NK-92 (cell line): Measurements from ENCODE around the gene SERPINE1.

Experiments used
- DNase-seq: peaks from one replicate; lab custom pipeline; 2025; ENCODE audit not compliant: unreplicated experiment; lab: John Stamatoyannopoulos, UW

Gene SERPINE1

DNA sequence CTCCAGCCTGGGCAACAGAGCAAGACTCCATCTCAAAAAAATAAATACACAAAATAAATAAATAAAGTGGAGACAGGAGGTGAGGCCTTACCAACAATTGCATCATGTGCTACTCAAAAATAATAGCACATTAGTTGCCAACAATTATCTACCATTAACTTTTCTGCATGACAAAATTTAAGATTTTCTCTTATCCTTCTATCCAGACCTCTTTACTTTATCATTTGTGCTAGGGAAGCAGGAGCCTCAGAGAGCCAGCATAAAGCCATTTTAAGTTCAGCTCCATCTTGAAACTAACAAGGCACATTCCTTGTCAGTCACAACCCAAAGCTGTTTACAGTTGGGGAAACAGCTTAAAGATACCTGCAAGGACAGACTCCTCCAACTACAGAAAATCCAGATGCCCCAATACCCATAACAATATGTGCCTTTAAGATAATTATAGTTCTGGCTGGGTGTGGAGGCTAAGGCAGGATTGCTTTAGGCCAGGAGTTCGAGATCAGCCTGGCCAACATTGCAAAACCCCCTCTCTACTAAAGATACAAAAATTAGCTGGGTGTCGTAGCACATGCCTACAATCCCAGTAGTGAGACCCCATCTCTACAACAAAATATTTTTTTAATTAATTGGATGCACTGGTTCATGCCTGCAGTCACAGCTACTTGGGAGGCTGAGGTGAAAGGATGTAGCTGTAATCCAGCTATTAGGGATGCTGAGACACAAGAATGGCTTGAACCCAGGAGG is 25.2 kb downstream of the SERPINE1 start:
- DNase-seq = no peak

- DNase-seq = peak; percentile 41
These were observed 27.2 kb downstream of the SERPINE1 start, which contains the start of gene AP1S1 for GRCh38 chr7:101153969-101154692. Gene AP1S1, plus strand, starts transcription at chr7:101154476. Its CDS starts 39 bp downstream, at chr7:101154515.

- no peak for DNase-seq
These were observed 27.8 kb downstream of the SERPINE1 start for GRCh38 chr7:101154693-101155102.

GRCh38 chr7:101155303-101155702 is 28.4 kb downstream of the SERPINE1 start:
- no peak for DNase-seq

GRCh38 chr7:101156277-101156676 is 29.4 kb downstream of the SERPINE1 start:
- DNase-seq = no peak

- DNase-seq = no peak
These were observed 30.1 kb downstream of the SERPINE1 start for GRCh38 chr7:101156866-101157589.

DNA sequence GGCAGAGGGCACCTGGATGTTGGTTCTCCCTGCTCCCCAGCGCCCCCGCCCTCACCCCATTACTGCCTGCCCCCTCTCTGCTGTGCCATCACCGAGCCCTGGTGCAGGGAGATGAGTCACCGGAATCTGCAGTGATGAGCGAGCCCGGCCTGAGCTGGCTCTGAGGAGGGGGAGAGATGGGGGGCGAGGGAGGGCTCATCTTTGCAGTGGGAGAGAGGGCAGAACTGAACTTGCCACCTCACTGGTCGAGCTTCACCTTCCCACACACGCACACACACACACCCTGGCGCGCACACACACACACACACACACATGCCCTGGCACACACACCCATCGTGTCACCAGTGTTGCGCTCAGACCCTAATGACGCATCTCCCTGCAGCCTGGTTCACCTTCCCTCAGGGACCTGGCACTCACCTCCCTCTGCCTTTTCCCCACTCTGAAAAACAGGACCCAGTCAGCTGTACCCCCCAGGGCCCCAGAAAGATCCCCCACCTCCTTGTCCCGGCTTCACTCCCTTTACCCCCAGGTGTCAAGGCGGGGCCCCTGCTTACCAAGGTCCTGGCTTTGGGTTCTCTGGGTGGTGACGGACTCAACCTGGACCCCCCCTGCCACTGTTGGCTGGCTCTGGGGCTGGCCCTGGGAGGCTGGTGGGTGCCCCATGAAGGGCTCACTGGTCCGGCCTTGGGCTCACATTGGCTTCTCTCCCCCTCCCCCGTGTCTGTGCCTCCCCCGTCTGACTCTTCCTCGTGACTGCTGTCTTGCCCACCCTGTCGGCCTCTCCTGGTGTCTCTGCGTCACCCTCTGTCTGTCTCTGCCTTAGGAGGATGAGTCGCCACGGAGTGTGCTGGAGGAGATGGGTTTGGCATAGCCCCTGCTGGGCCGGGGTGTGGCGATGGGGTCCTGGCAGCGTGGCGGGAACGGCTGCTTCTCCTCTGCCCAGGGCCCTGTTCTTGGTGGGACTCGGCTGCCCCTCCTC is 33.1 kb downstream of the SERPINE1 start:
- no peak for DNase-seq

DNA sequence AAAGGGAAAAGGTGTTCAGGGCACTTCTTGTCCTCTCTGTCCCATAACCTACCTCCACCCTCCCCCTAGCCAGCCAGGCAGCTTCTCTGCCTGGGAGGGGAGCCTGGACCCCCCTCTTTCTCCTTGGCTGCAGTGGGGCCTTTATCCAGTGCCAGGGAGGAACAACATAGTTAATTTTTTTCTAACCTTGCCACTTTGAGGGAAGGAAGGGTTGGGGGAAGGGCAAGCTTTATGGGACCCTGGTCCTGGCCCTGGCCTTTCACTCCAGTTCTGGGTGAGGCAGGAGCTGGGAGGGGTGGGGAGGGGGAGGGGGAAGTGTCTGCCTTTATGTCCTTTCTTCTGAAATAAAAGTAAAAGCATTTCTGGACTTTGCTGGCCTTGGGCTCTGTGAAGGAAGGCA is 34.0 kb downstream of the SERPINE1 start:
- DNase-seq = no peak

- no peak for DNase-seq
These were observed 35.0 kb downstream of the SERPINE1 start for GRCh38 chr7:101161692-101162471.

- no peak for DNase-seq
These were observed 35.8 kb downstream of the SERPINE1 start for GRCh38 chr7:101162551-101163278.

DNA sequence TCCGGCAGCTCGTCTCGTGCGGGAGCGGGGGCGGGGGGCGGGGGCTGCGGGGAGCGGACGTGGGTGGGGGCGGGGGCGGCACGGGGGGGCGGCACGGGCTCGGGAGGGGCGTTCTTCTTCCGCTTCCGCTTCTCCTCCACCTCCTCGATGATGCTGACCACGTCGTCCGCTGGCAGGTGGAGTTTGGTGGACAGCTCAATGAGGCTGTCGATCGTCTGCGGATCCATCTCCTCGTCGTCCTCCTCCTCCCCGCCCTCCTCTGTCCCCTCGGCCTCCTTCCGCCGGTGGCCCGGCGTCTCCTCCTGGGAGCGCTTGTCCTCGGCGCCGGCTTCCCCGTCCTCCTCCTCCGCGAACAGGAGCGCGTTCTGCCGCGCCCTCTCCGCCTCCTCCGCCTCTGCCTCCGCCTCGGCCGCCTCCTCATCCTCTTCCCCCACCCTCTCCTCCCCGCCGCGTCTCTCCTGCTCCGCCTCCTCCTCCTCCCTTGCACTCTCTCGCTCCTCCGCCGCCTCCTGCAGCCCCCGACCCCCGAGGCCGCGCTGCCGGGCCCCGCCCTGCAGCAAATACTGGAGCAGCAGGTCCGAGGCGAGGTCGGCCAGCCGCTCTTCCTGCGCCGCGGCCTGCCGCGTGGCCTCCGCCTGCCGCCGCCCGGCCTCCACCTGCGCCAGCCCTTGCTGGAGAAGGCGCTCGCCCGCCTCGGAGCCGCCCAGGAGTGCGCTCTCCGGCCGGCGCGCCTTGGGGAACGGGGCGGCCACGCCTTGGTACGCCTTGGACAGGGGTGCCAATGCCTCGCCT is 36.6 kb downstream of the SERPINE1 start:
- no peak for DNase-seq

DNA sequence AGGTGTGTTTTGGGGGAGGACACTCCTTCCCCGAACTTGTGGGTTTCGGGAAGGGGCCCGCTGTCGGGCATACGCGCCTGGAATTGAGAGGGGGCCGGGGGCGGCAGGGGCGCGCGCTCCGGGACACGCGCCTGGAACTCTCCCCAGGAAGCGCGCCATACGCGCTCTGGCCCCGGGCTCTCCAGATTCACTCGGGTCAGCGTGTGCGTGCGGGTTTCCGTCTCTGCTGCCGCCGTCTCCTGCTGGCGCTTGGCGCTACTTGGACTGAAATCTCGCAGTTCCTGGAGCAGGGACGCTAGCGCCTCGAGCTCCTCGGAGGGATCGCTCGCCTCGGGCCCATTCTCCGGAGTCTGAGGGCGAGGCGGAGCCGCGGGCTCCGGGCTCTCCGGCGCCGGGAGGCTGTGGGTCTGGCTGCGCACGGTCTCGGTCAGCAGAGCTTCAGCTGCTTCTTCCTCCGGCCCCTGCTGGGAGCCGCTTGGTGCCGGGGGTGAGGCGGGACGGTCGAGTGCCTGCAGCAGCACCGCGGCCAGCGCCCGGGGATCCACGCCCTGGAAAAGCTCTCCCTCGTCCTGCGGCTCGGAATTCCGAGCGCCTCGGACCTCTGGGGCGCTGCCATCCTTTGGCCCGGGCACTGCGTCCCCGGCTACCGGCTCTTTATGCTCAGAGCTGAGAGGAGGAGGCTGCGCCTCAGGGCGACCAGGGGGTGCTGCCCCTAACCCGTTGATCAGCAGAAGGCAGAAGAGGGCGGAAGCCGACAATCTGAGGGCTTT is 37.4 kb downstream of the SERPINE1 start:
- DNase-seq = no peak

DNA sequence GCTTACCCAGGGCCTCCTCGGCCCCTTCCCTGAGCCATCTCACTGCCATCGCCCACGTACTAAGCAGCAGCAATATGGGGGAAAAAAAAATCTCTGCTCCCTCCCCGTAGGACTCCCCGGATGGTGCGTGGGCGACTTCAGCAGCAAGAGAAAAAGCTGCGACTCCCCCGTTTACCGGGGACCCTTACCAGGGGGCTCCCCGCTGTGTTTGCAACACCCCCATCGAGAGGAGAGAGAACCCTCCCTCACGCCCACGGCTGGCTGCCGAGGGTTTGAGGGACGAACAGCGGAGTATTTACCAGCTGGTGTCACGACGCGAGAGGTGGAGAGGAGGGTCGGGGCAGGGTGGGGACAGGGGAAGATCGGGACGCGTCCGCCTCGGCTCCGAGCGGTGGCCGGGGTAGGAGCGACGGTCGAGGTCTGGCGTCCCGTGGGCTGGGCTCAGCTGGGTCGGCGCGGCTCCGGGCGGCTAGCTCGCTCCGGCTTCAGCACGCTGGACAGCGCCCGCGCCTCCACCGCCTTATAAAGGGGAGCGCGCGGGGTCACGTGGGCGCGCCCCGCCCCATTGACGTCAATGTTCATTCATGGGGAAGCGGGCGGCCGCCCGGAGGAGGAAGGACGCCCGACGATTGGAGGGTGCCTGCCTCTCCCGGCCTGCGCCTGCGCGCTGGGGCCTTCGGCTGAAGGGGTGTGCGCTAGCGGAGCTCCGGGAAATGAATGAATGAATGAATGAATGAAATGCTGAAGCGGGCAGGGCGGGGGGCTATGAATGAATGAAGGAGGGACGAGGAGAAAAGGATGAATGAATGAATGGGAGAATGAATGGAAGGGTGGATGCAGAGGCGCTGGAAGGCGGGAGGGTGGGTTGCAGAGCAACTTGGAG is 38.4 kb downstream of the SERPINE1 start, which contains the start of gene VGF:
TSS of gene VGF (minus strand) at position 495 of the 883 bp plus-strand sequence. CDS start 726 bp downstream, outside the sequence.
- DNase-seq = peak; percentile 17

- DNase-seq = no peak
These were observed 39.2 kb downstream of the SERPINE1 start for GRCh38 chr7:101165958-101166647.

GRCh38 chr7:101166648-101166908 is 39.7 kb downstream of the SERPINE1 start:
- DNase-seq = no peak
